DOHH2 (cell line): ENCODE measurements around the gene SIPA1.

ENCODE experiments used
- EZH2phosphoT487 ChIP-seq: fragments of 200-600 bp; sonication (generic); IDR thresholded peaks from 2 replicates; pipeline ENCODE4 v1.6.1; 2017; ENCODE audit warnings: borderline replicate concordance, mild to moderate bottlenecking, antibody characterized with exemption, low read length, moderate library complexity, mixed read lengths
- TF ChIP-seq, protein P1 (sequence below): fragments of 200-600 bp; sonication (generic); IDR thresholded peaks from one replicate; pipeline ENCODE4 v1.5.1; 2014; ENCODE audit warnings: antibody characterized with exemption, mild to moderate bottlenecking, low read depth, low read length; ENCODE audit not compliant: poor library complexity, severe bottlenecking

DNA sequence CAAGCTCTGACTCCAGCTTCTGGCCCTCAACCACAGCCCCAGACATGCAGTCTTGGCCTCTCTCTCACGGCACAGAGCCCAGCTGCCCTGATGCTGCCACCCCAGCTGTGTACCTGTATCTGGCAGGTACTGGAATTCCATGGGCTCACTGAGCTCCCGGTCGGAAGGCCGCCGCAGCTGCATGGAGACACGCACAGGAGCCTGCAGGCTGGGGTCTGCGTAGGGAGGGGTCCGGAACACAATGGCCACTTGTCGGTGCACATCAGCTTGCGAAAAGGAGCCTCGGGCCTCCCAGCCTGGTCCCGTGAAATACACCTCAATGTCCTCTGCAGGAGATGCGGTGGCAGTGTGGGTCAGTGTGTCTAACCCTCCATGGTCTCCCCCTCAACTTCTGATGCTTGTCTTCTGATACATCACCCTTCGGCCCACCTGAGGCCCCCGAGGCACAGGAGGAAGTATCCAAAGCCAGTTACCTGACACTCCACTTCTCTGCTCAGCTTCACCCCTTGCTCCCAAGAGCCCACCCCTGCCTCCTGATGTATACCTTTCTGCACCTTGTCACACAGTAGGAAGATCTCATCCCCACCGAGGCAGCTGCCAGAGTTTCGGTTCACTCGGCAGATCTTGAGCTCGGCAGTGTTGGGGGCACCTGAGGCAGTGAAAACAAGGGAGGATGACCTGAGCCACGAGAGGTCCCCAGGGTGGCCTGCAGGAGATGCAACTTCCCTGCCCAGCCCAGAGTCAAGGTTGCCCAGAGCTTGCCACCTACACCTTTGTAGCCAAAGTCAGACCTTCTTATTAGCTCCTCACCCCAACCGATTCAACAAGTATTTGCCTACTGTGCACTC is 20.5 kb downstream of the SIPA1 start:
- TF ChIP-seq, protein P1, sequence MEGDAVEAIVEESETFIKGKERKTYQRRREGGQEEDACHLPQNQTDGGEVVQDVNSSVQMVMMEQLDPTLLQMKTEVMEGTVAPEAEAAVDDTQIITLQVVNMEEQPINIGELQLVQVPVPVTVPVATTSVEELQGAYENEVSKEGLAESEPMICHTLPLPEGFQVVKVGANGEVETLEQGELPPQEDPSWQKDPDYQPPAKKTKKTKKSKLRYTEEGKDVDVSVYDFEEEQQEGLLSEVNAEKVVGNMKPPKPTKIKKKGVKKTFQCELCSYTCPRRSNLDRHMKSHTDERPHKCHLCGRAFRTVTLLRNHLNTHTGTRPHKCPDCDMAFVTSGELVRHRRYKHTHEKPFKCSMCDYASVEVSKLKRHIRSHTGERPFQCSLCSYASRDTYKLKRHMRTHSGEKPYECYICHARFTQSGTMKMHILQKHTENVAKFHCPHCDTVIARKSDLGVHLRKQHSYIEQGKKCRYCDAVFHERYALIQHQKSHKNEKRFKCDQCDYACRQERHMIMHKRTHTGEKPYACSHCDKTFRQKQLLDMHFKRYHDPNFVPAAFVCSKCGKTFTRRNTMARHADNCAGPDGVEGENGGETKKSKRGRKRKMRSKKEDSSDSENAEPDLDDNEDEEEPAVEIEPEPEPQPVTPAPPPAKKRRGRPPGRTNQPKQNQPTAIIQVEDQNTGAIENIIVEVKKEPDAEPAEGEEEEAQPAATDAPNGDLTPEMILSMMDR: no peak
- TF ChIP-seq EZH2phosphoT487: no peak
